ENCODE data around the gene PTF1A. TPM values are rescaled to one million over a fixed set of nuclear protein-coding genes. Genes with fewer than 3 reads are reported as not detected.

PTF1A gene
- total RNA-seq, 1 experiment from 2014 or later, result not detected

- Mint-ChIP-seq H3K36me3 (no peaks in the 10 kb centered on the region), H3K9me3 (no peaks in the 10 kb centered on the region), H3K27ac (no peak overlapping the region), H3K4me3 (no peak overlapping the region), H3K4me1 (peaks cover 27% of the 10 kb centered on the region), H3K27me3 (ENCODE audit: low read depth) (peaks cover 90% of the 10 kb centered on the region)
- DNase-seq (ENCODE audit: low spot score) (no peak), ATAC-seq (no peak)
- TF ChIP-seq ATF3 (CRISPR knock-in tag; conservative IDR thresholded peaks at IDR 0.05) (no peak), FOXJ3 (CRISPR knock-in tag; IDR thresholded peaks at IDR 0.05; ENCODE audit: borderline replicate concordance) (no peak), JAZF1 (CRISPR knock-in tag; IDR thresholded peaks at IDR 0.05) (no peak), GRHL2 (CRISPR knock-in tag; IDR thresholded peaks at IDR 0.05; ENCODE audit: insufficient replicate concordance, severe bottlenecking) (no peak), MLX (CRISPR knock-in tag; IDR thresholded peaks at IDR 0.05) (no peak), FOXK1 (CRISPR knock-in tag; IDR thresholded peaks at IDR 0.05) (no peak)
- ChIA-PET POLR2A (interaction anchor here (0.6 kb wide), 1 partner anchor 13 kb away, joined by 3 read pairs; no protein-coding TSS in a partner anchor), CTCF (interaction anchor here (1.0 to 2.2 kb wide), 3 partner anchors 14 to 106 kb away, joined by 3 to 11 read pairs (median 6); no protein-coding TSS in a partner anchor)
These were observed 5.0 kb upstream of the PTF1A start for GRCh38 chr10:23187155-23187554.

GRCh38 chr10:23189024-23189423, 3.1 kb upstream of the PTF1A start:
- Mint-ChIP-seq H3K36me3 (no peaks in the 10 kb centered on the region), H3K9me3 (no peaks in the 10 kb centered on the region), H3K4me1 (peaks cover 32% of the 10 kb centered on the region), H3K27ac (no peak overlapping the region), H3K4me3 (no peak overlapping the region), H3K27me3 (ENCODE audit: low read depth) (peaks cover 90% of the 10 kb centered on the region)
- ChIA-PET CTCF (interaction anchor here (1.3 to 1.8 kb wide), 2 partner anchors 16 to 31 kb away, joined by 3 to 10 read pairs; no protein-coding TSS in a partner anchor), POLR2A (no interaction called here)
- no peak for ATAC-seq
- TF ChIP-seq RORB (CRISPR knock-in tag; IDR thresholded peaks at IDR 0.05) (no peak), CTCF (IDR thresholded peaks at IDR 0.05) (no peak), EMX1 (CRISPR knock-in tag; IDR thresholded peaks at IDR 0.05) (no peak)
- no peak for DNase-seq (ENCODE audit: low spot score)

GRCh38 chr10:23190872-23191763, 994 bp upstream of the PTF1A start:
- peaks cover 39% of the 10 kb centered on the region for H3K4me1 Mint-ChIP-seq
- ATAC-seq, result peak; percentile 9
- TF ChIP-seq JAZF1 (CRISPR knock-in tag; IDR thresholded peaks at IDR 0.05) (no peak), ARID4B (CRISPR knock-in tag; IDR thresholded peaks at IDR 0.05; ENCODE audit: borderline replicate concordance) (no peak), GTF2I (CRISPR knock-in tag; conservative IDR thresholded peaks at IDR 0.05) (no peak), TP53 (CRISPR knock-in tag; IDR thresholded peaks at IDR 0.05) (no peak), ZNF281 (CRISPR knock-in tag; IDR thresholded peaks at IDR 0.05) (no peak), GABPB1 (CRISPR knock-in tag; IDR thresholded peaks at IDR 0.05) (no peak), IRF2 (CRISPR knock-in tag; IDR thresholded peaks at IDR 0.05; ENCODE audit: borderline replicate concordance, low read depth) (no peak), ZMAT4 (CRISPR knock-in tag; IDR thresholded peaks at IDR 0.05) (no peak)

More at GRCh38 chr10:23190872-23191763, 994 bp upstream of the PTF1A start:
- Mint-ChIP-seq H3K4me3 (peak overlapping the region; percentile 69), H3K36me3 (no peaks in the 10 kb centered on the region), H3K27ac (no peak overlapping the region), H3K9me3 (no peaks in the 10 kb centered on the region), H3K27me3 (ENCODE audit: low read depth) (peaks cover 98% of the 10 kb centered on the region)
- DNase-seq (ENCODE audit: low spot score), result no peak
- ChIA-PET POLR2A (no interaction called here), CTCF (interaction anchor here (1.1 to 2.2 kb wide), 4 partner anchors 30 to 33 kb away, joined by 3 to 21 read pairs (median 3); no protein-coding TSS in a partner anchor)

All from WTC11 (cell line).